ENCODE measurements around the gene GRM4.
A peak's percentile ranks its signal among the peaks of the same experiment; 100 is the strongest.

GRM4 gene

GRCh38 chr6:33999567-33999966 is 146.3 kb downstream of the GRM4 start:
- DNase-seq, result no peak

GRCh38 chr6:33998660-33999059 is 147.2 kb downstream of the GRM4 start:
- DNase-seq, result no peak

- no peak for DNase-seq
These were observed 148.6 kb downstream of the GRM4 start for GRCh38 chr6:33997265-33997664.

- DNase-seq, result no peak
These were observed 149.8 kb downstream of the GRM4 start for GRCh38 chr6:33996120-33996475.

GRCh38 chr6:33995309-33996119 is 150.4 kb downstream of the GRM4 start:
- no peak for DNase-seq

GRCh38 chr6:33994472-33995308 is 151.2 kb downstream of the GRM4 start:
- no peak for DNase-seq

- DNase-seq, result no peak
These were observed 152.0 kb downstream of the GRM4 start for GRCh38 chr6:33993653-33994471.

- no peak for DNase-seq
These were observed 152.8 kb downstream of the GRM4 start for GRCh38 chr6:33993091-33993490.

GRCh38 chr6:33992191-33992590 is 153.7 kb downstream of the GRM4 start:
- DNase-seq, result no peak

- DNase-seq, result no peak
These were observed 154.3 kb downstream of the GRM4 start for GRCh38 chr6:33991610-33992009.

- DNase-seq, result no peak
These were observed 155.8 kb downstream of the GRM4 start for GRCh38 chr6:33990061-33990541.

- DNase-seq, result no peak
These were observed 156.7 kb downstream of the GRM4 start for GRCh38 chr6:33989016-33989854.

- no peak for DNase-seq
These were observed 157.5 kb downstream of the GRM4 start for GRCh38 chr6:33988121-33989015.

GRCh38 chr6:33987531-33988021 is 158.3 kb downstream of the GRM4 start:
- peak in 2 of 58 donors; percentile 5 to 6 for DNase-seq

- no peak for DNase-seq
These were observed 159.9 kb downstream of the GRM4 start for GRCh38 chr6:33985947-33986346.

- no peak for DNase-seq
These were observed 160.6 kb downstream of the GRM4 start for GRCh38 chr6:33985313-33985751.

GRCh38 chr6:33984466-33985312 is 161.2 kb downstream of the GRM4 start:
- no peak for DNase-seq

Data from anterior cingulate cortex (tissue), 58 donors.